Measurements from ENCODE around the gene NYNRIN.

Gene NYNRIN

GRCh38 chr14:24392325-24393091 lies 6.3 kb upstream of the NYNRIN start:
- H3K4me3 ChIP-seq (ENCODE audit: control insufficient read depth, low read depth, low read length) = no peak overlapping the region
- TF ChIP-seq CTCF (conservative IDR thresholded peaks at IDR 0.05; ENCODE audit: control insufficient read depth, insufficient read depth, low read depth, low read length) = peak; percentile 28
- DNase-seq (ENCODE audit: low read depth) = peak; percentile 63

GRCh38 chr14:24394275-24394674 lies 4.5 kb upstream of the NYNRIN start:
- TF ChIP-seq CTCF (conservative IDR thresholded peaks at IDR 0.05; ENCODE audit: control insufficient read depth, insufficient read depth, low read depth, low read length) = no peak
- DNase-seq (ENCODE audit: low read depth) = no peak
- no peak overlapping the region for H3K4me3 ChIP-seq (ENCODE audit: control insufficient read depth, low read depth, low read length)

GRCh38 chr14:24395609-24396582 lies 2.9 kb upstream of the NYNRIN start:
- no peak for TF ChIP-seq CTCF (conservative IDR thresholded peaks at IDR 0.05; ENCODE audit: control insufficient read depth, insufficient read depth, low read depth, low read length)
- no peak overlapping the region for H3K4me3 ChIP-seq (ENCODE audit: control insufficient read depth, low read depth, low read length)
- DNase-seq (ENCODE audit: low read depth) = no peak

GRCh38 chr14:24397639-24398292 lies 1.0 kb upstream of the NYNRIN start:
- TF ChIP-seq CTCF (conservative IDR thresholded peaks at IDR 0.05; ENCODE audit: control insufficient read depth, insufficient read depth, low read depth, low read length) = no peak
- no peak for DNase-seq (ENCODE audit: low read depth)
- no peak overlapping the region for H3K4me3 ChIP-seq (ENCODE audit: control insufficient read depth, low read depth, low read length)

- no peak for DNase-seq (ENCODE audit: low read depth)
- peak overlapping the region; percentile 51 for H3K4me3 ChIP-seq (ENCODE audit: control insufficient read depth, low read depth, low read length)
- no peak for TF ChIP-seq CTCF (conservative IDR thresholded peaks at IDR 0.05; ENCODE audit: control insufficient read depth, insufficient read depth, low read depth, low read length)
Observed at GRCh38 chr14:24398293-24398652, 530 bp upstream of the NYNRIN start.

- peak overlapping the region; percentile 51 for H3K4me3 ChIP-seq (ENCODE audit: control insufficient read depth, low read depth, low read length)
- TF ChIP-seq CTCF (conservative IDR thresholded peaks at IDR 0.05; ENCODE audit: control insufficient read depth, insufficient read depth, low read depth, low read length) = no peak
- no peak for DNase-seq (ENCODE audit: low read depth)
Observed at GRCh38 chr14:24399447-24399822, 632 bp downstream of the NYNRIN start.

Data from fibroblast of mammary gland (primary cell).